Astrocyte (in vitro differentiated cells and primary cell): Measurements from ENCODE around the gene FST.

ENCODE experiments used
- EZH2 ChIP-seq: IDR thresholded peaks from 2 replicates; pipeline ENCODE4 v1.6.1; 2012; ENCODE audit warnings: mild to moderate bottlenecking, low read length, inconsistent platforms; ENCODE audit not compliant: insufficient read depth
- TF ChIP-seq, protein P1 (sequence below): IDR thresholded peaks from 2 replicates; pipeline ENCODE4 v1.5.1; 2011; ENCODE audit warnings: low read depth, mild to moderate bottlenecking, inconsistent platforms, low read length, moderate library complexity; ENCODE audit not compliant: insufficient read depth

DNA sequence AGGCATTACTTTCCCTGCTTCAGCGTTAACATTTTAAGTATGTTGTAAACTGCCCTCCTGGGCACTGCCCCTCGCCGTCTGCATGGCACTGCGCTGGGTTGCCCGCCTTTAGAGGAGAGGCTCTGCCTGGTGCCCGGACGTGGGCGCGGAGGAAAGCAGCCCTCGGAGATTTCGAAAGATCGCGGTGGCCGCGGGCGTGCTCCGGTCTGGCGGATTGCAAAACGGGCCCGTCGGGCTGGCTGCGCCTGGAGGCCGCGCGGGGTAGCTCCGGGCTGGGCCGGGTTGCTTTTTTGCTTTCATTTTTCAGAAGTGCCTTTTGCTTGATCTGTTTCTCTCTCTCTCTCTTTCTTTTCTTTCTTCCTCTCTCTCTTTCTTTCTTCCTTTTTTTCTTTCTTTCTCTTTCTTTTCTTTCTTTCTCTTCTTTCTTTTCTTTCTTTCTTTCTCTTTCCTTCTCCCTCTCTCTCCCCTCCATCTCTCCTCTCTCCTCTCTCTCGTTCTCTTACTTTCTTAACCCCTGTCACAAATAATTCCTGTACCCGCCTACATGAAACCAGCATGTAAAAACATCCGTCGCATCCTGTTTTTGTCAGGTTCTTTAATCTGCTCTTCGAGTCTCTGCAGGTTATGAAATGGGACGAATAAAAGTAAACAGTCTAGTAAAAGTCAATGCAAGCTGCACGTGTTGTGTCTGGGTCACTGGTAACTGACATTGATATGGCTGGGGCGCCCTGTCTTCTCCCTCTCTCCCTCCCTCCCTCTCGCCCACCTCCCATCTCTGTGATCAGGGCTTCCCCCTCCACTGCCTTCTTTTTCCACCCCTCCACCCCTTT lies 1.7 kb downstream of the FST start:
- TF ChIP-seq, protein P1, sequence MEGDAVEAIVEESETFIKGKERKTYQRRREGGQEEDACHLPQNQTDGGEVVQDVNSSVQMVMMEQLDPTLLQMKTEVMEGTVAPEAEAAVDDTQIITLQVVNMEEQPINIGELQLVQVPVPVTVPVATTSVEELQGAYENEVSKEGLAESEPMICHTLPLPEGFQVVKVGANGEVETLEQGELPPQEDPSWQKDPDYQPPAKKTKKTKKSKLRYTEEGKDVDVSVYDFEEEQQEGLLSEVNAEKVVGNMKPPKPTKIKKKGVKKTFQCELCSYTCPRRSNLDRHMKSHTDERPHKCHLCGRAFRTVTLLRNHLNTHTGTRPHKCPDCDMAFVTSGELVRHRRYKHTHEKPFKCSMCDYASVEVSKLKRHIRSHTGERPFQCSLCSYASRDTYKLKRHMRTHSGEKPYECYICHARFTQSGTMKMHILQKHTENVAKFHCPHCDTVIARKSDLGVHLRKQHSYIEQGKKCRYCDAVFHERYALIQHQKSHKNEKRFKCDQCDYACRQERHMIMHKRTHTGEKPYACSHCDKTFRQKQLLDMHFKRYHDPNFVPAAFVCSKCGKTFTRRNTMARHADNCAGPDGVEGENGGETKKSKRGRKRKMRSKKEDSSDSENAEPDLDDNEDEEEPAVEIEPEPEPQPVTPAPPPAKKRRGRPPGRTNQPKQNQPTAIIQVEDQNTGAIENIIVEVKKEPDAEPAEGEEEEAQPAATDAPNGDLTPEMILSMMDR, result no peak
- TF ChIP-seq EZH2, result no peak
